SK-N-SH (cell line): ENCODE results near the gene PRCC.

Experiments
- EZH2phosphoT487 ChIP-seq: fragments of 200-600 bp; sonication (generic); IDR thresholded peaks from 2 replicates; pipeline ENCODE4 v1.6.1; 2017; ENCODE audit warnings: low read depth, mixed run types, mild to moderate bottlenecking, antibody characterized with exemption, moderate library complexity, borderline replicate concordance
- PBX3 ChIP-seq: IDR thresholded peaks from 2 replicates; pipeline ENCODE4; 2012
- RCOR1 ChIP-seq: fragments of 150-350 bp; IDR thresholded peaks from 2 replicates; pipeline ENCODE4 v1.6.1; 2017; ENCODE audit warnings: antibody characterized with exemption, low read length
- TF ChIP-seq, protein P1 (sequence below): fragments of 200-600 bp; sonication (generic); IDR thresholded peaks from 2 replicates; pipeline ENCODE4 v1.6.1; 2017; ENCODE audit warnings: antibody characterized with exemption, mild to moderate bottlenecking, moderate library complexity

DNA sequence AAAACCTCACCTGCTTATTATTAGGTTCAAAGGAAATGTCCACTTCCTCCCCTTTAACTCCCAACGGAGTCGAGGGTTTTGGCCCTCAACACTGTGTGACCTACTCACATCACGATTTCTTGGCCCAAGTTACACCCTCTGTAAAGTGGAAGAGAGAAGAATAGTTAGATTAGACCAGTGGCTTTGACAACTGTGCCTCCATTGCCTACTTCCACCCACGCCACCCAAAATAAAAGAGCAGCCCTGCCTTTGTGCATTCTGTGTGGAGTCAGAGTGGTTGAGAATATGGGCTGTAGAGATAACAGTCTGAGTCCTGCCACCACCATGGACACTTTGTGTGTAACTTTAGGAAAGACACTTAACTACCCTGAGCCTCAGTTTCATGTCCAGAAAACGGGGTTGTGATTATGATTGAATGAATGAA, 11.8 kb upstream of the PRCC start:
- TF ChIP-seq PBX3 (no peak), EZH2phosphoT487 (no peak), RCOR1 (no peak)
- TF ChIP-seq, protein P1, sequence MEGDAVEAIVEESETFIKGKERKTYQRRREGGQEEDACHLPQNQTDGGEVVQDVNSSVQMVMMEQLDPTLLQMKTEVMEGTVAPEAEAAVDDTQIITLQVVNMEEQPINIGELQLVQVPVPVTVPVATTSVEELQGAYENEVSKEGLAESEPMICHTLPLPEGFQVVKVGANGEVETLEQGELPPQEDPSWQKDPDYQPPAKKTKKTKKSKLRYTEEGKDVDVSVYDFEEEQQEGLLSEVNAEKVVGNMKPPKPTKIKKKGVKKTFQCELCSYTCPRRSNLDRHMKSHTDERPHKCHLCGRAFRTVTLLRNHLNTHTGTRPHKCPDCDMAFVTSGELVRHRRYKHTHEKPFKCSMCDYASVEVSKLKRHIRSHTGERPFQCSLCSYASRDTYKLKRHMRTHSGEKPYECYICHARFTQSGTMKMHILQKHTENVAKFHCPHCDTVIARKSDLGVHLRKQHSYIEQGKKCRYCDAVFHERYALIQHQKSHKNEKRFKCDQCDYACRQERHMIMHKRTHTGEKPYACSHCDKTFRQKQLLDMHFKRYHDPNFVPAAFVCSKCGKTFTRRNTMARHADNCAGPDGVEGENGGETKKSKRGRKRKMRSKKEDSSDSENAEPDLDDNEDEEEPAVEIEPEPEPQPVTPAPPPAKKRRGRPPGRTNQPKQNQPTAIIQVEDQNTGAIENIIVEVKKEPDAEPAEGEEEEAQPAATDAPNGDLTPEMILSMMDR: no peak
